Hepatocyte (in vitro differentiated cells): ENCODE results near the gene CFAP77. TPM values are rescaled to one million over a fixed set of nuclear protein-coding genes. Genes with fewer than 3 reads are reported as not detected.

Source experiments
- DNase-seq: peaks from one replicate; pipeline ENCODE4 v3.0.0-alpha.2; 2016; ENCODE audit warnings: low spot score
- H2AFZ ChIP-seq: fragments of 200-600 bp; sonication (generic); 2 replicates; pipeline ENCODE4 v1.6.0; 2016; ENCODE audit warnings: antibody characterized with exemption, mild to moderate bottlenecking
- H3K27ac ChIP-seq: fragments of 200-600 bp; sonication (generic); 2 replicates; pipeline ENCODE4 v1.5.1; 2016; ENCODE audit warnings: mild to moderate bottlenecking
- H3K27me3 ChIP-seq: fragments of 200-600 bp; sonication (generic); 2 replicates; pipeline ENCODE4 v1.6.1; 2016
- H3K36me3 ChIP-seq: fragments of 200-600 bp; sonication (generic); replicated peaks from 2 replicates; pipeline ENCODE4 v1.5.1; 2016; ENCODE audit warnings: low read depth; ENCODE audit not compliant: insufficient read depth
- H3K4me1 ChIP-seq: fragments of 200-600 bp; sonication (generic); 2 replicates; pipeline ENCODE4 v1.5.1; 2016; ENCODE audit warnings: mild to moderate bottlenecking, moderate library complexity; ENCODE audit not compliant: insufficient read depth
- H3K4me2 ChIP-seq: fragments of 200-600 bp; sonication (generic); 2 replicates; pipeline ENCODE4 v1.6.0; 2016
- H3K4me3 ChIP-seq: fragments of 200-600 bp; sonication (generic); 2 replicates; pipeline ENCODE4 v1.5.1; 2016; ENCODE audit warnings: mild to moderate bottlenecking
- H3K79me2 ChIP-seq: fragments of 200-600 bp; sonication (generic); 2 replicates; pipeline ENCODE4 v1.6.0; 2017; ENCODE audit warnings: mild to moderate bottlenecking
- H3K9me2 ChIP-seq: fragments of 200-600 bp; sonication (generic); replicated peaks from 2 replicates; pipeline ENCODE4 v1.6.0; 2017; ENCODE audit warnings: mild to moderate bottlenecking; ENCODE audit not compliant: insufficient read depth
- H3K9me3 ChIP-seq: fragments of 200-600 bp; sonication (generic); 2 replicates; pipeline ENCODE4 v1.5.1; 2016; ENCODE audit warnings: low read depth, mild to moderate bottlenecking
- H4K20me1 ChIP-seq: fragments of 200-600 bp; sonication (generic); 2 replicates; pipeline ENCODE4 v1.6.0; 2016; ENCODE audit warnings: mild to moderate bottlenecking; ENCODE audit not compliant: insufficient read depth, poor library complexity, severe bottlenecking
- EZH2 ChIP-seq: fragments of 200-600 bp; sonication (generic); IDR thresholded peaks from 2 replicates; pipeline ENCODE4 v1.6.1; 2016; ENCODE audit warnings: antibody characterized with exemption, mild to moderate bottlenecking, borderline replicate concordance
- EZH2phosphoT487 ChIP-seq: fragments of 200-600 bp; sonication (generic); IDR thresholded peaks from one replicate; pipeline ENCODE4 v1.6.1; 2018; ENCODE audit warnings: antibody characterized with exemption, mild to moderate bottlenecking, low read depth, moderate library complexity; ENCODE audit not compliant: unreplicated experiment, severe bottlenecking
- WGBS: methylation state at CpG from one replicate; pipeline ENCODE4 v1.1.6; 2016; ENCODE audit warnings: low lambda C conversion rate; ENCODE audit errors: missing lambda C conversion rate; 5-methylcytosine and 5-hydroxymethylcytosine counted together
- polyA plus RNA-seq: library from polyadenylated mRNA; unstranded; fragments of >200 nt; fragmentation: Nextera tagmentation; extraction: Ambion mirVana; gene quantifications from 2 replicates; pipeline ENCODE4 v1.2.1, GENCODE V29; 2016
- total RNA-seq: library from RNA; depleted of rRNA; stranded (reverse); fragments of >200 nt; gene quantifications from 2 replicates; pipeline ENCODE4 v1.2.3, GENCODE V29; 2014
- TF ChIP-seq, protein P1 (sequence below): fragments of 200-600 bp; sonication (generic); IDR thresholded peaks from 2 replicates; pipeline ENCODE4 v1.5.1; 2016; ENCODE audit warnings: antibody characterized with exemption, mild to moderate bottlenecking; ENCODE audit not compliant: poor library complexity

CFAP77 gene
- total and polyA plus RNA-seq, 2 experiments from 2014 or later, result 0.70 to 1.2 TPM

DNA sequence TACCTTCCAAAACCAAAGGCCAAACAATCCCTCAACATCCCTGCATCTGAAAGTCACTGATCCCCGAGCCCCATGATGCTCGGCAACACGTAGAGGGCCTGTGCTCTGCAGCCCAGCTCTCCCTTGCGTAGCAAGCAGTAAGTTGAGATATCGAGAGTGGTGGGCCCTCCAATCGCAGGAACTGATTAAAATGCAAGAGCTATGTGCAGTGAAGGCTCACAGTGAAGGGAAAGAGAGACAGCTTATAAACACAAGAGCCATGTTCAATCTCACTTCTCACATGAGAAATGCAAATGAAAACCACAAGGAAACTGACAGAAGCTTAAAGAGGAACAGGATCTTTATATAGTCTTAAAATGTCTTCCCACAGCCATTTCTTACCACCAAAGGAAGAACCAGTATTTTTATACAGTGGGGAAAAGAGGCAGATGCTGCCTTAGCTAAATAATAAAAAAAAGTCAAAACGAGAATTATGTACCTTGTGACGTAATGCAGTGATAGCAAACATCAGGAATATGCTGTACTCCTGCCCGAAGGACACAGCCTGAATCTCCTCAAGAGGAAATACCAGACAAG is 28.0 kb upstream of the CFAP77 start:
- Histone ChIP-seq H3K27me3 (no peaks in the 10 kb centered on the region), H3K79me2 (no peaks in the 10 kb centered on the region), H3K4me3 (no peak overlapping the region), H3K36me3 (no peaks in the 10 kb centered on the region), H3K27ac (no peak overlapping the region), H3K9me3 (no peaks in the 10 kb centered on the region), H3K4me1 (no peaks in the 10 kb centered on the region), H2AFZ (no peak overlapping the region), H3K9me2 (no peaks in the 10 kb centered on the region), H4K20me1 (no peaks in the 10 kb centered on the region), H3K4me2 (no peak overlapping the region)
- no peak for DNase-seq
- TF ChIP-seq, protein P1, sequence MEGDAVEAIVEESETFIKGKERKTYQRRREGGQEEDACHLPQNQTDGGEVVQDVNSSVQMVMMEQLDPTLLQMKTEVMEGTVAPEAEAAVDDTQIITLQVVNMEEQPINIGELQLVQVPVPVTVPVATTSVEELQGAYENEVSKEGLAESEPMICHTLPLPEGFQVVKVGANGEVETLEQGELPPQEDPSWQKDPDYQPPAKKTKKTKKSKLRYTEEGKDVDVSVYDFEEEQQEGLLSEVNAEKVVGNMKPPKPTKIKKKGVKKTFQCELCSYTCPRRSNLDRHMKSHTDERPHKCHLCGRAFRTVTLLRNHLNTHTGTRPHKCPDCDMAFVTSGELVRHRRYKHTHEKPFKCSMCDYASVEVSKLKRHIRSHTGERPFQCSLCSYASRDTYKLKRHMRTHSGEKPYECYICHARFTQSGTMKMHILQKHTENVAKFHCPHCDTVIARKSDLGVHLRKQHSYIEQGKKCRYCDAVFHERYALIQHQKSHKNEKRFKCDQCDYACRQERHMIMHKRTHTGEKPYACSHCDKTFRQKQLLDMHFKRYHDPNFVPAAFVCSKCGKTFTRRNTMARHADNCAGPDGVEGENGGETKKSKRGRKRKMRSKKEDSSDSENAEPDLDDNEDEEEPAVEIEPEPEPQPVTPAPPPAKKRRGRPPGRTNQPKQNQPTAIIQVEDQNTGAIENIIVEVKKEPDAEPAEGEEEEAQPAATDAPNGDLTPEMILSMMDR, result no peak
- TF ChIP-seq EZH2 (no peak), EZH2phosphoT487 (no peak)
- WGBS, result 97% methylated on average over 9 of the region's 9 CpGs

- 96% methylated on average over 10 of the region's 10 CpGs for WGBS
Observed at GRCh38 chr9:132383462-132383883, 26.5 kb upstream of the CFAP77 start.

DNA sequence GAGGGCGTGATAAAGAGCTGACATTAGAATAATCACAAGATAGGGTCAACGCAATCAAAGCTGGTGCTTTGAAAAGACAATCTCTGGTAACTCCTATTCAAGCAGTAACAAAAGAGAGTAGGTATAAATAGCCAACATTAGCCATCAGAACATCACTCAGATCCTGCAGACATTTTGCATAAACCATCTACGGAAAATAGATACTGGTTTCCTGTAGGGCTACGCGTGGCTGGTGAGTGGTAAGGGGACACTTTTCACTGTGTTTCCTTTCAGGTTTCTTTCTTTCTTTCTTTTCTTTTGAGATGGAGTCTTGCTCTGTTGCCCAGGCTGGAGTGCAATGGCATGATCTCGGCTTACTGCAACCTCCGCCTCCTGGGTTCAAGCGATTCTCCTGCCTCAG is 25.6 kb upstream of the CFAP77 start:
- no peak overlapping the region for H3K4me3 ChIP-seq
- no peaks in the 10 kb centered on the region for H3K9me3 ChIP-seq
- no peaks in the 10 kb centered on the region for H3K27me3 ChIP-seq
- DNase-seq, result no peak
- no peaks in the 10 kb centered on the region for H3K4me1 ChIP-seq
- TF ChIP-seq EZH2, result no peak
- TF ChIP-seq, protein P1, result no peak
- no peak for TF ChIP-seq EZH2phosphoT487
- H3K4me2 ChIP-seq, result no peak overlapping the region
- no peaks in the 10 kb centered on the region for H3K36me3 ChIP-seq
- no peak overlapping the region for H2AFZ ChIP-seq
- WGBS, result 96% methylated on average over 8 of the region's 8 CpGs
- H4K20me1 ChIP-seq, result no peaks in the 10 kb centered on the region
- H3K27ac ChIP-seq, result no peak overlapping the region
- H3K79me2 ChIP-seq, result no peaks in the 10 kb centered on the region
- H3K9me2 ChIP-seq, result no peaks in the 10 kb centered on the region

More at GRCh38 chr9:132383462-132383883, 26.5 kb upstream of the CFAP77 start:
- no peaks in the 10 kb centered on the region for H3K9me3 ChIP-seq
- H2AFZ ChIP-seq, result no peak overlapping the region
- H3K9me2 ChIP-seq, result no peaks in the 10 kb centered on the region
- H3K27ac ChIP-seq, result no peak overlapping the region
- H3K4me1 ChIP-seq, result no peaks in the 10 kb centered on the region
- no peaks in the 10 kb centered on the region for H3K79me2 ChIP-seq
- no peak overlapping the region for H3K4me3 ChIP-seq
- DNase-seq, result no peak
- no peaks in the 10 kb centered on the region for H3K27me3 ChIP-seq
- H3K4me2 ChIP-seq, result no peak overlapping the region
- TF ChIP-seq EZH2phosphoT487, result no peak
- TF ChIP-seq, protein P1, result no peak
- TF ChIP-seq EZH2, result no peak
- no peaks in the 10 kb centered on the region for H3K36me3 ChIP-seq
- no peaks in the 10 kb centered on the region for H4K20me1 ChIP-seq
